ENCODE data around the gene HPS5. TPM values are rescaled to one million over a fixed set of nuclear protein-coding genes. Genes with fewer than 3 reads are reported as not detected.

HPS5 gene
- total RNA-seq, 2 experiments from 2014 or later = 23.0 to 29.9 TPM

- POLR2A ChIA-PET = interaction anchor here (1.2 to 3.0 kb wide), 3 partner anchors 9 to 23 kb away, joined by 3 to 16 read pairs (median 3); partner anchors contain the start of gene HPS5
- Histone ChIP-seq H3K4me3 (ENCODE audit: low read depth, low read length, poor library complexity, severe bottlenecking) (no peak overlapping the region), H3K9me2 (ENCODE audit: insufficient read depth, low read length) (no peaks in the 10 kb centered on the region), H3K4me1 (ENCODE audit: insufficient read depth, low read length, poor library complexity, severe bottlenecking) (peaks cover 14% of the 10 kb centered on the region), H3K36me3 (ENCODE audit: insufficient read depth, low read length) (peaks cover 80% of the 10 kb centered on the region), H4K20me1 (ENCODE audit: insufficient read depth, low read length) (no peaks in the 10 kb centered on the region), H3K4me2 (ENCODE audit: low read length) (no peak overlapping the region), H3K9me3 (ENCODE audit: low read length) (no peaks in the 10 kb centered on the region), H3K79me2 (ENCODE audit: insufficient read depth, low read depth, low read length) (peaks cover 17% of the 10 kb centered on the region; the same call in 1 of the 2 replicates), H2AFZ (ENCODE audit: low read length) (no peak overlapping the region), H3K27ac (ENCODE audit: low read depth, low read length, poor library complexity, severe bottlenecking) (no peak overlapping the region)
- no peak for TF ChIP-seq CTCF (conservative IDR thresholded peaks at IDR 0.05; ENCODE audit: low read length)
- no peak for TF ChIP-seq EZH2phosphoT487 (IDR thresholded peaks at IDR 0.05; ENCODE audit: borderline replicate concordance, low read depth, low read length)
- CTCF ChIA-PET (ENCODE audit: unreplicated experiment) = no interaction called here
- BruUV-seq (replicated peaks) = no TSS peak
- intact Hi-C loops (cut with micrococcal nuclease; ENCODE audit: unreplicated experiment) = no loop called here
- DNase-seq (ENCODE audit: low spot score) = no peak
Measured at GRCh38 chr11:18312012-18312411, 9.9 kb downstream of the HPS5 start.

GRCh38 chr11:18310800-18311340, 11.1 kb downstream of the HPS5 start:
- Histone ChIP-seq H3K27ac (ENCODE audit: low read depth, low read length, poor library complexity, severe bottlenecking) (peak overlapping the region; percentile 38), H3K9me2 (ENCODE audit: insufficient read depth, low read length) (no peaks in the 10 kb centered on the region), H2AFZ (ENCODE audit: low read length) (no peak overlapping the region), H4K20me1 (ENCODE audit: insufficient read depth, low read length) (no peaks in the 10 kb centered on the region), H3K4me1 (ENCODE audit: insufficient read depth, low read length, poor library complexity, severe bottlenecking) (peaks cover 14% of the 10 kb centered on the region), H3K4me2 (ENCODE audit: low read length) (peak overlapping the region; percentile 50), H3K36me3 (ENCODE audit: insufficient read depth, low read length) (peaks cover 80% of the 10 kb centered on the region), H3K4me3 (ENCODE audit: low read depth, low read length, poor library complexity, severe bottlenecking) (no peak overlapping the region), H3K9me3 (ENCODE audit: low read length) (no peaks in the 10 kb centered on the region), H3K79me2 (ENCODE audit: insufficient read depth, low read depth, low read length) (peaks cover 7% of the 10 kb centered on the region; the same call in 1 of the 2 replicates)
- POLR2A ChIA-PET = interaction anchor here (1.0 to 3.0 kb wide), 3 partner anchors 10 to 27 kb away, joined by 3 to 16 read pairs (median 4); partner anchors contain the start of gene HPS5
- intact Hi-C loops (cut with micrococcal nuclease; ENCODE audit: unreplicated experiment) = no loop called here
- BruUV-seq (replicated peaks) = no TSS peak
- TF ChIP-seq EZH2phosphoT487 (IDR thresholded peaks at IDR 0.05; ENCODE audit: borderline replicate concordance, low read depth, low read length) = no peak
- no peak for TF ChIP-seq CTCF (conservative IDR thresholded peaks at IDR 0.05; ENCODE audit: low read length)
- CTCF ChIA-PET (ENCODE audit: unreplicated experiment) = no interaction called here
- DNase-seq (ENCODE audit: low spot score) = no peak

- no peak overlapping the region for H2AFZ ChIP-seq (ENCODE audit: low read length)
- H3K27ac ChIP-seq (ENCODE audit: low read depth, low read length, poor library complexity, severe bottlenecking) = no peak overlapping the region
- no peaks in the 10 kb centered on the region for H4K20me1 ChIP-seq (ENCODE audit: insufficient read depth, low read length)
- POLR2A ChIA-PET = interaction anchor here (1.0 to 3.2 kb wide), 2 partner anchors 11 to 13 kb away, joined by 4 to 14 read pairs; partner anchors contain the start of gene GTF2H1
- peaks cover 3% of the 10 kb centered on the region; the same call in 1 of the 2 replicates for H3K79me2 ChIP-seq (ENCODE audit: insufficient read depth, low read depth, low read length)
- no peak for TF ChIP-seq EZH2phosphoT487 (IDR thresholded peaks at IDR 0.05; ENCODE audit: borderline replicate concordance, low read depth, low read length)
- no peak for TF ChIP-seq CTCF (conservative IDR thresholded peaks at IDR 0.05; ENCODE audit: low read length)
- no peak overlapping the region for H3K4me3 ChIP-seq (ENCODE audit: low read depth, low read length, poor library complexity, severe bottlenecking)
- H3K4me2 ChIP-seq (ENCODE audit: low read length) = no peak overlapping the region
- no peaks in the 10 kb centered on the region for H3K9me2 ChIP-seq (ENCODE audit: insufficient read depth, low read length)
- no TSS peak for BruUV-seq (replicated peaks)
- H3K36me3 ChIP-seq (ENCODE audit: insufficient read depth, low read length) = peaks cover 86% of the 10 kb centered on the region
- no peaks in the 10 kb centered on the region for H3K9me3 ChIP-seq (ENCODE audit: low read length)
- H3K4me1 ChIP-seq (ENCODE audit: insufficient read depth, low read length, poor library complexity, severe bottlenecking) = peaks cover 14% of the 10 kb centered on the region
- CTCF ChIA-PET (ENCODE audit: unreplicated experiment) = no interaction called here
- intact Hi-C loops (cut with micrococcal nuclease; ENCODE audit: unreplicated experiment) = no loop called here
- DNase-seq (ENCODE audit: low spot score) = no peak
Measured at GRCh38 chr11:18309691-18310090, 12.2 kb downstream of the HPS5 start.

Measured in OCI-LY7 (cell line).